K562 (cell line): ENCODE data around the gene ALG6. TPM values are rescaled to one million over a fixed set of nuclear protein-coding genes. Genes with fewer than 3 reads are reported as not detected.

Source experiments
- ATAC-seq: fragments of 200-7000 bp; cut with Tn5 transposase; 3 replicates; pipeline ENCODE4 v1.9.1; 2020; ENCODE audit warnings: moderate library complexity
- BruUV-seq: library from RNA; stranded (reverse); fragments of 400-500 nt; replicated peaks from 2 replicates; lab custom pipeline; 2021; lab: Mats Ljungman, UMichigan
- CTCF ChIA-PET: fragments of 300-600 bp; formaldehyde crosslinking; extraction: SDS; loops from one replicate; lab custom pipeline; 2021; ENCODE audit warnings: low intra/inter-chr PET ratio; lab: Yijun Ruan, JAX
- POLR2A ChIA-PET: fragments of 300-600, 350-650 bp; sonication (Branson Sonifier 250); formaldehyde crosslinking; extraction: SDS; loops from one replicate; lab custom pipeline; 2021; ENCODE audit warnings: antibody characterized with exemption, inconsistent platforms; lab: Yijun Ruan, JAX
- DNase-seq, 4 experiments: peaks; one replicate each; pipeline versions ENCODE4 v3.0.0 to v3.0.0-alpha.2; 2011 to 2018; ENCODE audit warnings: low spot score in 3 of 4, mixed read lengths in 3 of 4; ENCODE audit errors: extremely low read depth in 1 of 4
- FAIRE-seq: peaks from 2 replicates; lab custom pipeline; 2011; peaks lifted over from hg19 to GRCh38; lab: Jason Lieb, UNC
- H2AFZ ChIP-seq: 2 replicates; pipeline ENCODE4 v1.6.0; 2011; ENCODE audit warnings: low read depth, low read length, control low read depth, inconsistent platforms
- H3K27ac ChIP-seq: fragments of 200-600 bp; 3 replicates; pipeline ENCODE4 v1.8.0; 2011; ENCODE audit warnings: low read depth, mild to moderate bottlenecking, control low read depth, inconsistent platforms, low read length, moderate library complexity, mixed read lengths; ENCODE audit errors: extremely low read depth
- H3K27me3 ChIP-seq, 2 experiments: fragments of 300-600 bp in 1 of 2; 2 replicates in 1 of 2; 3 replicates in 1 of 2; pipeline versions ENCODE4 v1.6.0 to v1.8.0; 2011; ENCODE audit warnings: inconsistent platforms in 2 of 2, low read length in 2 of 2, mild to moderate bottlenecking in 1 of 2, mixed read lengths in 1 of 2, moderate library complexity in 1 of 2; ENCODE audit not compliant: control insufficient read depth in 2 of 2, insufficient read depth in 2 of 2
- H3K36me3 ChIP-seq: fragments of 300-600 bp; 3 replicates; pipeline ENCODE4 v1.8.0; 2011; ENCODE audit warnings: mild to moderate bottlenecking, low read length, inconsistent platforms; ENCODE audit not compliant: control insufficient read depth, insufficient read depth
- H3K4me1 ChIP-seq, 2 experiments: fragments of 200-600 bp in 1 of 2; replicated peaks in 1 of 2; 2 replicates in 1 of 2; 3 replicates in 1 of 2; pipeline versions ENCODE4 v1.5.1 to v1.8.0; 2011; ENCODE audit warnings: inconsistent platforms in 2 of 2, low read length in 2 of 2, mild to moderate bottlenecking in 1 of 2, mixed read lengths in 1 of 2, moderate library complexity in 1 of 2; ENCODE audit not compliant: control insufficient read depth in 2 of 2, insufficient read depth in 2 of 2
- H3K4me2 ChIP-seq: 2 replicates; pipeline ENCODE4 v1.6.1; 2011; ENCODE audit warnings: low read length, control low read depth, inconsistent platforms, mixed read lengths; ENCODE audit not compliant: insufficient read depth
- H3K4me3 ChIP-seq: fragments of 200-600 bp; sonication (generic), shearing (Covaris generic); 2 replicates; pipeline ENCODE4 v1.5.1; 2016; ENCODE audit warnings: control low read depth, inconsistent platforms
- H3K79me2 ChIP-seq: fragments of 200-600 bp; 3 replicates; pipeline ENCODE4 v1.8.0; 2011; ENCODE audit warnings: low read length, inconsistent platforms; ENCODE audit not compliant: control insufficient read depth, insufficient read depth
- H3K9ac ChIP-seq, 2 experiments: 2 replicates each; pipeline versions ENCODE4 v1.6.0 to v1.6.1; 2011; ENCODE audit warnings: low read depth in 2 of 2, low read length in 2 of 2, control low read depth in 1 of 2, inconsistent platforms in 1 of 2, mild to moderate bottlenecking in 1 of 2, mixed read lengths in 1 of 2; ENCODE audit not compliant: insufficient read depth in 1 of 2
- H3K9me1 ChIP-seq: one replicate; pipeline ENCODE4 v1.6.0; 2011; ENCODE audit warnings: inconsistent platforms, mild to moderate bottlenecking, low read length, moderate library complexity; ENCODE audit not compliant: control insufficient read depth, insufficient read depth
- H3K9me3 ChIP-seq: replicated peaks from 2 replicates; pipeline ENCODE4 v1.5.1; 2011; ENCODE audit warnings: low read depth, low read length, inconsistent platforms; ENCODE audit not compliant: control insufficient read depth, insufficient read depth
- H4K20me1 ChIP-seq: replicated peaks from 2 replicates; pipeline ENCODE4 v1.6.1; 2011; ENCODE audit warnings: low read length, inconsistent platforms, mixed read lengths; ENCODE audit not compliant: control insufficient read depth, insufficient read depth
- CBX1 ChIP-seq: sonication (generic); IDR thresholded peaks from 2 replicates; pipeline ENCODE4 v1.6.1; 2016; ENCODE audit warnings: antibody characterized with exemption, low read depth, mild to moderate bottlenecking
- CBX8 ChIP-seq: fragments of 200-600 bp; sonication (generic); IDR thresholded peaks from 2 replicates; pipeline ENCODE4 v1.6.1; 2012; ENCODE audit warnings: borderline replicate concordance, mixed run types, low read depth, mild to moderate bottlenecking, moderate library complexity, mixed read lengths, low read length, control low read depth, inconsistent platforms; ENCODE audit not compliant: poor library complexity, severe bottlenecking; ENCODE audit errors: extremely low read depth
- HLTF ChIP-seq: fragments of 450-650 bp; IDR thresholded peaks from 2 replicates; pipeline ENCODE4 v1.6.1; 2016
- MTF1 ChIP-seq: fragments of 250-450 bp; sonication (Bioruptor Pico); IDR thresholded peaks from 2 replicates; pipeline ENCODE4 v1.9.0; 2021; ENCODE audit warnings: moderate library complexity, mild to moderate bottlenecking, inconsistent platforms, borderline replicate concordance
- NUFIP1 ChIP-seq: fragments of 450-650 bp; IDR thresholded peaks from 2 replicates; pipeline ENCODE4 v1.6.1; 2018; ENCODE audit not compliant: partially characterized antibody
- RBM14 ChIP-seq: fragments of 200-400 bp; formaldehyde crosslinking; IDR thresholded peaks from 2 replicates; pipeline ENCODE4 v1.6.1; 2018; ENCODE audit warnings: low read depth, mild to moderate bottlenecking, low read length, moderate library complexity, borderline replicate concordance; ENCODE audit not compliant: insufficient read depth
- SIX5 ChIP-seq, 2 experiments: IDR thresholded peaks; 2 replicates each; pipeline ENCODE4 v1.6.1; 2011; ENCODE audit warnings: low read length in 2 of 2, borderline replicate concordance in 1 of 2, low read depth in 1 of 2, mild to moderate bottlenecking in 1 of 2, moderate library complexity in 1 of 2; ENCODE audit not compliant: insufficient read depth in 1 of 2
- SMAD2 ChIP-seq: fragments of 150-350 bp; IDR thresholded peaks from 2 replicates; pipeline ENCODE4 v1.6.1; 2014; ENCODE audit warnings: low read depth, mild to moderate bottlenecking, low read length
- SUPT5H ChIP-seq: fragments of 450-650 bp; IDR thresholded peaks from 2 replicates; pipeline ENCODE4 v1.6.1; 2016
- WHSC1 ChIP-seq: IDR thresholded peaks from one replicate; pipeline ENCODE4 v1.6.1; 2012; ENCODE audit warnings: low read length, control low read depth, inconsistent platforms
- ZNF695 ChIP-seq: fragments of 450-650 bp; formaldehyde crosslinking; IDR thresholded peaks from 2 replicates; pipeline ENCODE4 v1.4.0; 2020; ENCODE audit warnings: mild to moderate bottlenecking, moderate library complexity
- WGBS: fragments of 100-300 bp; shearing (Covaris generic); methylation state at CpG from one replicate; pipeline ENCODE4 v1.1.6; 2016; ENCODE audit warnings: low coverage, mixed read lengths; ENCODE audit not compliant: insufficient coverage; ENCODE audit errors: missing lambda C conversion rate; 5-methylcytosine and 5-hydroxymethylcytosine counted together
- in situ Hi-C: fragments of 300-500 bp; cut with MboI; formaldehyde crosslinking; loops from 4 replicates; pipeline ENCODE4 v1.15.0; 2018; ENCODE audit warnings: inconsistent platforms, mixed read lengths
- intact Hi-C: fragments of 100-400 bp; cut with micrococcal nuclease; formaldehyde crosslinking; loops from 2 replicates; pipeline ENCODE4 v1.14.2; 2022
- polyA plus RNA-seq, 8 experiments: library from polyadenylated mRNA; depleted of rRNA in 4 of 8; stranded (reverse) in 5 of 8; unstranded in 3 of 8; fragments of >200 nt; fragmentation: Nextera tagmentation in 2 of 8; fragmentation: Illumina TruSeq in 1 of 8; extraction: Ambion mirVana in 2 of 8; extraction: Trizol in 1 of 8; gene quantifications; 2 replicates each; pipeline versions ENCODE4 v1.2.1 to v1.2.3, GENCODE V29; 2011 to 2014; ENCODE audit warnings: inconsistent platforms in 1 of 8, missing spikeins in 1 of 8
- total RNA-seq, 7 experiments: library from RNA; depleted of rRNA in 6 of 7; stranded (reverse); fragments of >200 nt in 6 of 7; fragmentation: Illumina TruSeq in 2 of 7; extraction: Trizol in 2 of 7; gene quantifications; 2 replicates each; pipeline versions ENCODE4 v1.2.1 to v1.2.3, GENCODE V29; 2011 to 2021; ENCODE audit warnings: low replicate concordance in 1 of 7
- TF ChIP-seq, protein P1 (sequence below): fragments of 450-650 bp; formaldehyde crosslinking; conservative IDR thresholded peaks from 2 replicates; pipeline ENCODE4 v1.4.0; 2022; ENCODE audit warnings: mild to moderate bottlenecking, missing genetic modification characterization
- TF ChIP-seq, protein P2 (sequence below): sonication (generic); formaldehyde crosslinking; IDR thresholded peaks from 2 replicates; pipeline ENCODE4 v1.8.1; 2023; ENCODE audit warnings: mild to moderate bottlenecking, missing genetic modification reagents, moderate library complexity
- TF ChIP-seq, protein P3 (sequence below): fragments of 450-650 bp; IDR thresholded peaks from 2 replicates; pipeline ENCODE4 v1.6.1; 2016; ENCODE audit warnings: borderline replicate concordance

ALG6 gene
- total and polyA plus RNA-seq, 9 of the 15 experiments (the other 6 are each of a cell fraction or from before 2014, with no cell fraction given) = 14.6 to 35.7 (median 23.3) TPM

DNA sequence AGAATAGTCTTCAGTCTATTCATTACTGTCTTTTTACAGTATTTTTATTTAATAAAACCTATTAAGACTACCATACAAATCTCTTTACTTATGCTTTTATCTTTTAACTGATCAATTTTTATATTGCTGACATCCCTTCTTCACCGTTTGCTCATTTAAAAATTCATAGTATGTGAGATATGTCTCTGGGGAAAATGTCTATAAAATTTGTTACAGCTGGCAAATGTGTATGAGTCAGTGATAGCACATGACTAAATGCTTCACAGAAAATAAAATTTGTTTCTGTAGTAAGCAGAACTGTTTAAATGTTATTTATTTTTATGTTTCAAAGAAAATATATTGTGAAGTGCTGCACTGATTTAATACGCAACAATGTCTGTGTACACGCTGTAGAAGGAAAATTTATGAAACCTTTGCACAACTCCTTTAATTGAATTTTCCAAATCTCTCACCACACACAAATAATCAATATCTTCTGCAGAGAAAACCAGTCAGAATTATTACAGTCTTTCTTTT is 81.4 kb downstream of the ALG6 start (continued):
- TF ChIP-seq, protein P1, sequence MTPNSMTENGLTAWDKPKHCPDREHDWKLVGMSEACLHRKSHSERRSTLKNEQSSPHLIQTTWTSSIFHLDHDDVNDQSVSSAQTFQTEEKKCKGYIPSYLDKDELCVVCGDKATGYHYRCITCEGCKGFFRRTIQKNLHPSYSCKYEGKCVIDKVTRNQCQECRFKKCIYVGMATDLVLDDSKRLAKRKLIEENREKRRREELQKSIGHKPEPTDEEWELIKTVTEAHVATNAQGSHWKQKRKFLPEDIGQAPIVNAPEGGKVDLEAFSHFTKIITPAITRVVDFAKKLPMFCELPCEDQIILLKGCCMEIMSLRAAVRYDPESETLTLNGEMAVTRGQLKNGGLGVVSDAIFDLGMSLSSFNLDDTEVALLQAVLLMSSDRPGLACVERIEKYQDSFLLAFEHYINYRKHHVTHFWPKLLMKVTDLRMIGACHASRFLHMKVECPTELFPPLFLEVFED (CRISPR knock-in tag) = no peak
- TF ChIP-seq CBX8 = no peak
- no peak for TF ChIP-seq MTF1 (CRISPR knock-in tag)
- no peak for TF ChIP-seq SUPT5H

DNA sequence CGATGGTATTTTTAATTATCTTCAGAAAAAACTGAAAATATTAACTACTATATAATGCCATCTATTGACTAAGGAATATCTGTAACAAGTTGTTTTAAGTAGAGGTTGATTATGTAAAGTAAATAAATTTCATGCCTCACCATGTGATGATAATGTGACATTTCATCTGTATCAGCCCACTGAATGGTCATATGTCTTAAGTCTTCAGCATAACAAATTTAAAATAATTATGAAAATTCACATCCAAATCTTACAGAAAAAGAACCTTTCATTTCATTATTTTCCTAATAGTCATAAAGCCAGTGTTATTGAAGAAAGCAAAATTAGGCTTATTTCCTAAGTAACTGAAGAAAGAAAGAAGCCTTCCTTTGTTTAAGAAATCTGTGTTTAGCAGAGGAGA is 83.0 kb downstream of the ALG6 start:
- Histone ChIP-seq H3K36me3 (peaks cover 25% of the 10 kb centered on the region; the same call in 2 of the 3 replicates), H3K4me3 (no peak overlapping the region), H3K79me2 (no peaks in the 10 kb centered on the region), H3K9me3 (no peaks in the 10 kb centered on the region), H3K27ac (no peak overlapping the region), H3K4me2 (no peak overlapping the region), H3K4me1 (no peaks in the 10 kb centered on the region), H3K9ac (no peak overlapping the region), H2AFZ (no peak overlapping the region), H4K20me1 (no peaks in the 10 kb centered on the region), H3K9me1 (no peaks in the 10 kb centered on the region), H3K27me3 (no peaks in the 10 kb centered on the region)
- BruUV-seq = no TSS peak
- in situ Hi-C loops (no loop called here), intact Hi-C loops (no loop called here)
- ATAC-seq = no peak
- no peak for DNase-seq
- WGBS = 76% methylated on average over 1 of the region's 1 CpG
- ChIA-PET POLR2A (no interaction called here), CTCF (no interaction called here)
- no peak for FAIRE-seq
- TF ChIP-seq NUFIP1 = no peak
- no peak for TF ChIP-seq ZNF695
- TF ChIP-seq SUPT5H = no peak
- TF ChIP-seq SMAD2 = no peak
- TF ChIP-seq SIX5 (IDR thresholded peaks at IDR 0.05; ENCODE audit: borderline replicate concordance in 1 of 2, insufficient read depth in 1 of 2, low read depth in 1 of 2, low read length in 2 of 2) = no peak
- TF ChIP-seq, protein P2, sequence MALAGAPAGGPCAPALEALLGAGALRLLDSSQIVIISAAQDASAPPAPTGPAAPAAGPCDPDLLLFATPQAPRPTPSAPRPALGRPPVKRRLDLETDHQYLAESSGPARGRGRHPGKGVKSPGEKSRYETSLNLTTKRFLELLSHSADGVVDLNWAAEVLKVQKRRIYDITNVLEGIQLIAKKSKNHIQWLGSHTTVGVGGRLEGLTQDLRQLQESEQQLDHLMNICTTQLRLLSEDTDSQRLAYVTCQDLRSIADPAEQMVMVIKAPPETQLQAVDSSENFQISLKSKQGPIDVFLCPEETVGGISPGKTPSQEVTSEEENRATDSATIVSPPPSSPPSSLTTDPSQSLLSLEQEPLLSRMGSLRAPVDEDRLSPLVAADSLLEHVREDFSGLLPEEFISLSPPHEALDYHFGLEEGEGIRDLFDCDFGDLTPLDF = no peak
- no peak for TF ChIP-seq RBM14
- no peak for TF ChIP-seq HLTF
- TF ChIP-seq, protein P3, sequence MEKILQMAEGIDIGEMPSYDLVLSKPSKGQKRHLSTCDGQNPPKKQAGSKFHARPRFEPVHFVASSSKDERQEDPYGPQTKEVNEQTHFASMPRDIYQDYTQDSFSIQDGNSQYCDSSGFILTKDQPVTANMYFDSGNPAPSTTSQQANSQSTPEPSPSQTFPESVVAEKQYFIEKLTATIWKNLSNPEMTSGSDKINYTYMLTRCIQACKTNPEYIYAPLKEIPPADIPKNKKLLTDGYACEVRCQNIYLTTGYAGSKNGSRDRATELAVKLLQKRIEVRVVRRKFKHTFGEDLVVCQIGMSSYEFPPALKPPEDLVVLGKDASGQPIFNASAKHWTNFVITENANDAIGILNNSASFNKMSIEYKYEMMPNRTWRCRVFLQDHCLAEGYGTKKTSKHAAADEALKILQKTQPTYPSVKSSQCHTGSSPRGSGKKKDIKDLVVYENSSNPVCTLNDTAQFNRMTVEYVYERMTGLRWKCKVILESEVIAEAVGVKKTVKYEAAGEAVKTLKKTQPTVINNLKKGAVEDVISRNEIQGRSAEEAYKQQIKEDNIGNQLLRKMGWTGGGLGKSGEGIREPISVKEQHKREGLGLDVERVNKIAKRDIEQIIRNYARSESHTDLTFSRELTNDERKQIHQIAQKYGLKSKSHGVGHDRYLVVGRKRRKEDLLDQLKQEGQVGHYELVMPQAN = no peak
- TF ChIP-seq WHSC1 = no peak
- no peak for TF ChIP-seq CBX1
